Stimulated activated memory B cell treated with anti-CD40 and anti-IgM and Interleukin-4, amounts not matched to agents 10 μg/mL and 1 μg/mL and 100 μg/mL, for 72 hours (primary cell): ENCODE measurements around the gene VMP1.
"Not testable (repeated sequence)": the region's sequence is repeated elsewhere in the genome, so short reads cannot be mapped to it uniquely, and the experiment has no call there.

Experiments
- ATAC-seq: fragments of 150-1000 bp; cut with Tn5 transposase; 2 replicates; pipeline ENCODE4 v1.10.0; 2021
- H3K27ac Mint-ChIP-seq: one replicate; pipeline ENCODE4 v1.8.0; 2022; ENCODE audit warnings: mild to moderate bottlenecking, mixed read lengths
- H3K27me3 Mint-ChIP-seq: one replicate; pipeline ENCODE4 v1.8.0; 2022; ENCODE audit warnings: mixed read lengths
- H3K36me3 Mint-ChIP-seq: one replicate; pipeline ENCODE4 v1.8.0; 2022; ENCODE audit warnings: mixed read lengths
- H3K4me1 Mint-ChIP-seq: one replicate; pipeline ENCODE4 v1.8.0; 2022; ENCODE audit warnings: mixed read lengths
- H3K4me3 Mint-ChIP-seq: one replicate; pipeline ENCODE4 v1.8.0; 2022; ENCODE audit warnings: mild to moderate bottlenecking, moderate library complexity, mixed read lengths
- H3K9me3 Mint-ChIP-seq: one replicate; pipeline ENCODE4 v1.8.0; 2022; ENCODE audit warnings: mixed read lengths

The VMP1 gene

DNA sequence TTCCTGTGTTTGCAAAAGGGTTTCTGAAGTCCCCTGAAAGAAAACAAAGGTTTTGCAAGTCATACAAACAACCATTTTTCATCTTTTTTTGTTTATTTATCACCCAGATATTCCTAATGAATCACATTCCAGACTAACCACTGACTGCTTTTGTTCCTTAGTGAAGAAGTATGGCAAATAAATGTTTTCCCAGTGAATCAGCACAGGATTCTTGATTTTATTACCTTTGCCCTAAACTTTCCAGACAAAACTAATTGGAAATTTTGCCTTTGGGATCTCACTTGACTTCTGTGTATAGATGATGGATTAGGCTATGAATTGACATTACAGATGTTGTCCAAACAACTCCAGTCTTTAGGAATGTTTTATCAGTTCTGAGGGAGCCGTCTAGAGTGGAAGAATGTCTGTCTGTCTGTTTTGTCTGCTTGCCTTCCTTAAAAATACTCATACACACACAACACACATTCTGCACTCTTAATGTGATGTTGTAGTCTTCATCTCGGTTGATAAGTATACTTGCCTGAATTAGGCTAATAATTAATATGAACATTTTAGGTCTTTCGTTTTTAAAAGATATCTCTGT is 48.9 kb downstream of the VMP1 start:
- H3K27me3 Mint-ChIP-seq, result no peaks in the 10 kb centered on the region

DNA sequence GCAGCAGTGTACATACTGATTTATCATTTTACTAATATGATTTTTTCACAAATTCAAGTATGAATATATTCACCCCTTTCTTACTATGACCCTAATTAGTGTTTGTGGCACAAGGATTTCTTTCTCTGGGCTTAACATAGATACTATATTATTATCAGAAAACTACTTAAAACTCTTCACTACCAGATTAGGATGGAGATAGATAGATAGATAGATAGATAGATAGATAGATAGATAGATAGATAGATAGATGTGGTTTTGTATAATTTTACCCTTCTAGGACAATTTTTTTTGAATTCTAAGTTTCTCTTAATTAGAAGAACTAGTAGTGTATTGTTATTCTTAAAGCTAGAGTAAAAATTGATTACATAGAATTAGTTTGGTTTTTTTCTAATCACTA is 49.6 kb downstream of the VMP1 start:
- peak overlapping the region; percentile 76 for H3K27ac Mint-ChIP-seq
- H3K9me3 Mint-ChIP-seq, result peaks cover 4% of the 10 kb centered on the region
- peaks cover 36% of the 10 kb centered on the region for H3K36me3 Mint-ChIP-seq
- H3K4me1 Mint-ChIP-seq, result peaks cover 48% of the 10 kb centered on the region
- no peak for ATAC-seq
- no peak overlapping the region for H3K4me3 Mint-ChIP-seq
- H3K27me3 Mint-ChIP-seq, result no peaks in the 10 kb centered on the region

More for the DNA sequence above, 48.9 kb downstream of the VMP1 start:
- H3K4me3 Mint-ChIP-seq, result no peak overlapping the region
- peak overlapping the region; percentile 76 for H3K27ac Mint-ChIP-seq
- ATAC-seq, result no peak
- H3K36me3 Mint-ChIP-seq, result peaks cover 30% of the 10 kb centered on the region
- H3K9me3 Mint-ChIP-seq, result peaks cover 4% of the 10 kb centered on the region
- H3K4me1 Mint-ChIP-seq, result peaks cover 48% of the 10 kb centered on the region

- Mint-ChIP-seq H3K9me3 (peaks cover 4% of the 10 kb centered on the region), H3K4me1 (peaks cover 44% of the 10 kb centered on the region), H3K4me3 (no peak overlapping the region), H3K27me3 (no peaks in the 10 kb centered on the region), H3K36me3 (peaks cover 36% of the 10 kb centered on the region), H3K27ac (peak overlapping the region; percentile 72)
- ATAC-seq, result no peak
These were observed 50.0 kb downstream of the VMP1 start for GRCh38 chr17:59757470-59757869.

DNA sequence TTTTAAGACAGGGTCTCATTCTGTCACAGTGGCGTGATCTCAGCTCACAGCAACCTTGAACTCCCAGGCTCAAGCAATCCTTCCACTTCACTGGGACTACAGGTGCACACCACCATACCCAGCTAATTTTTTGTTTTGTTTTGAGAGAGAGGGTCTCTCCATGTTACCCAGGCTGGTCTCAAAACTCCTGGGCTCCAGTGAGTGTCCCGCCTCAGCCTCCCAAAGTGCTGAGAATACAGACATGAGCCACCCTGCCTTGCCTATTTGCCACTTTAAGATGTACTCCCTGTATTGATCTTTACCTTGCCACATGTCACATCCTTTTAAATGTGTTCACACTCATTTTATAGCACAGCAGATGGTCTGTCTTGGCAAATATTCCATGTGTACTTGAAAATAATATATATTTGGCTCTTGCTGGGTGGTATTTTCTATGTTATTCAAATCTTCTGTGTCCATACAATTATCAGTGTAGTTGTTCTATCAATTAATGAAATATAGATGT is 50.5 kb downstream of the VMP1 start:
- Mint-ChIP-seq H3K27ac (peak overlapping the region; percentile 72), H3K9me3 (peaks cover 4% of the 10 kb centered on the region), H3K36me3 (peaks cover 36% of the 10 kb centered on the region), H3K4me3 (no peak overlapping the region), H3K4me1 (peaks cover 39% of the 10 kb centered on the region), H3K27me3 (no peaks in the 10 kb centered on the region)
- no peak for ATAC-seq

DNA sequence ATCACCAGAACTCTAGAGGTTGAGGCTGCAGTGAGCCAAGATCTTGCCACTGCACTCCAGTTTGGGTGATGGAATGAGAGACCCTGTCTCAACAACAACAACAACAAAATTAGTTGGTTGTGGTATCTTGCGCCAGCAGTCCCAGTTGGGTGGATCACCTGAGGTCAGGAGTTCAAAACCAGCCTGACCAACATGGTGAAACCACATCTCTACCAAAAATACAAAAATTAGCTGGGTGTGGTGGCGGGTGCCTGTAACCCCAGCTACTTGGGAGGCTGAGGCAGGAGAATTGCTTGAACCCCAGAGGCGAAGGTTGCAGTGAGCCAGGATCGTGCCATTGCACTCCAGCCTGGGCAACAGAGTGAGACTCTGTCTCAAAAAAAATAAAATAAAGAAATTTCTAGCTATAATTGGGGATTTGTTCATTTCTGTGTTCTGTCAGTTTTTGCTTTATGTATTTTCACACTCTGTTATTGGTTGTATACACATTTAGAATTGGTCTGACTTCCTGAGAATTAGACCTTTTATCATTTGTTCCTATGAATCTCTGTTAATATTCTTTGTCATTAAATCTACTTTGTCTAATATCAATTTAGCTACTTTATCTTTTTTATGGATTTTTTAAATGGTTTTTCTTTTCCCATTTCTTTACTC is 51.7 kb downstream of the VMP1 start:
- peaks cover 35% of the 10 kb centered on the region for H3K4me1 Mint-ChIP-seq
- not testable (repeated sequence) for H3K4me3 Mint-ChIP-seq, H3K9me3 Mint-ChIP-seq, ATAC-seq, H3K27me3 Mint-ChIP-seq
- peaks cover 36% of the 10 kb centered on the region for H3K36me3 Mint-ChIP-seq
- peak overlapping the region; percentile 92 for H3K27ac Mint-ChIP-seq

- H3K4me3 Mint-ChIP-seq, result no peak overlapping the region
- peaks cover 4% of the 10 kb centered on the region for H3K9me3 Mint-ChIP-seq
- H3K27ac Mint-ChIP-seq, result peak overlapping the region; percentile 92
- no peaks in the 10 kb centered on the region for H3K27me3 Mint-ChIP-seq
- no peak for ATAC-seq
- H3K4me1 Mint-ChIP-seq, result peaks cover 26% of the 10 kb centered on the region
- peaks cover 36% of the 10 kb centered on the region for H3K36me3 Mint-ChIP-seq
These were observed 52.7 kb downstream of the VMP1 start for GRCh38 chr17:59760160-59760559.

DNA sequence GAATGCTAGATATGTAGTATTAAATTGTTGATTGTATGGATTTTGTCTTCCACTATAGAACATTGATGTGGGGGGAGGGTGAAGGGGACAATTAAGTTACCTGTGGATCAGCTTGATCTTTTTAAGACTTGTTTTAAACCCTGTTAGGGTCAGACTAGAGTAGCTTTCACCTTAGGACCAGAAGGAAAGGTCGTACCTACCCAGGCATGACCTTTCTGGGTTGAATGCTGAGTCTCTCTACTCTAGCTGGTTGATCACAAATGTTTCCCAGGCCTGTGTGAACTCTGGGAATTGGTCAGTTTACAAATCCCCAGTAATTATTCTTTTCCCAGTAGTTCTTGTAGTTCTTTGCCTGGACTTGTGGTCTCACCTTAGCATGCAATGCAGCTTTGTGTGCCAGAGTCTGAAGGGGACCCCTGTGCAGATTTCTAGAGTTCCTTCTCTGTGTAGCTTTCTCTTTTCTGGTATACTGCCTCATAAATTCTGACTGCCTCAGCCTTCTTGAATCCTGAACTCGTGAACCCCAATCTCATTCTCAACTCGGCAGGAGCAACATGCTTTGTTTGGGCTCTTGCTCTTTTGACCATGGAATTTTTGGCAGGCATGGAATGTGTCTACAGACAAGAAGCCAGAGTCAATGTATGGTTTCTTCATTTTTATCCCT is 54.1 kb downstream of the VMP1 start:
- Mint-ChIP-seq H3K27ac (peak overlapping the region; percentile 92), H3K27me3 (no peaks in the 10 kb centered on the region)

GRCh38 chr17:59762049-59762823 is 54.8 kb downstream of the VMP1 start:
- ATAC-seq, result peak; percentile 69
- peaks cover 4% of the 10 kb centered on the region for H3K9me3 Mint-ChIP-seq
- peaks cover 26% of the 10 kb centered on the region for H3K4me1 Mint-ChIP-seq
- H3K27ac Mint-ChIP-seq, result peak overlapping the region; percentile 92
- H3K36me3 Mint-ChIP-seq, result peaks cover 31% of the 10 kb centered on the region
- H3K27me3 Mint-ChIP-seq, result no peaks in the 10 kb centered on the region
- no peak overlapping the region for H3K4me3 Mint-ChIP-seq

More for the DNA sequence above, 54.1 kb downstream of the VMP1 start:
- Mint-ChIP-seq H3K9me3 (peaks cover 4% of the 10 kb centered on the region), H3K4me3 (no peak overlapping the region), H3K36me3 (peaks cover 32% of the 10 kb centered on the region), H3K4me1 (peaks cover 26% of the 10 kb centered on the region)
- peak; percentile 76 for ATAC-seq

DNA sequence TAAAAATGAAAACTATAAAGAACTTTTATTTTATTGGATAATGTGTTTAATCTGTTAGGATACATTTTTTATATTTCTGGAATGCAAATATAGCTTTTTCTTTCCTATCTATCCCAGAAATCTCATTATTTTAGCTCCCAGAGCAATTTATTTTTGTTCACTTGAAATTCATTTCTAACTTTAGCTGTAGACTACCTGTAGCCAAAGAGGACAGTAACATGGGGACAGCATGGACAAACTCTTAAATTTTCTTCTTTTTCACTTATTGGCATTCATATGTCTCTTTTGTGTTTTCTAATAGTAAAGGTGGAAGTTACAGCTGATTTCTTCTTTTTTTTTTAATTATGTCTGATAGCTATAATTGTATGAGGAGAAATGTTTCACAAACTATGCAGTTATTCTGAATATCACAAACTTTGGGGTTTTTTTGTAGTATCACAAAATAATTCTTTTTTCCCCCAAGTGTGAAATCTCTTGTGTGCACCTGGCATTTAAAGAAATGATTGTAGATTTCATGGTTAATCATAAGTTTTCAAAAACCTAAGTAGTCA is 55.4 kb downstream of the VMP1 start:
- H3K36me3 Mint-ChIP-seq, result peaks cover 31% of the 10 kb centered on the region
- peaks cover 4% of the 10 kb centered on the region for H3K9me3 Mint-ChIP-seq
- no peaks in the 10 kb centered on the region for H3K27me3 Mint-ChIP-seq
- no peak overlapping the region for H3K4me3 Mint-ChIP-seq
- ATAC-seq, result no peak
- peaks cover 24% of the 10 kb centered on the region for H3K4me1 Mint-ChIP-seq
- peak overlapping the region; percentile 92 for H3K27ac Mint-ChIP-seq

DNA sequence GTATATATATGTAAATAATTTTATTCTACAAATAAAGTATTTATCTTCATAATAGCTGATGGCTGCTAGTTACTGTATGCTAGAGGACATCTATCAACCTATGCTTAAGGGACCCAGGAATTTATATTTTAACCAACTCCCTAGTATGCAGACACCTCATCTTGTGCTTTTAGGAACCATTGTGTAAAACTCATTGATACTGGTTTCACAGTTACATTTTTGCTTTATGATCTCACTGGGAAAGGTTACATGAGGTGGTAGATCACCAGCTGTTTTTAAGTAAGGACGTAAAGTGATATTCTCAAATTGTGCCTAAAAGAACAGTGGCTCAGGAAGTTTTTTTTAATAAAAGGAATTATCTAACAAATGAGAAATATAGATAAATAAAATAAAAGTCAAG is 56.4 kb downstream of the VMP1 start:
- no peak overlapping the region for H3K4me3 Mint-ChIP-seq
- H3K36me3 Mint-ChIP-seq, result peaks cover 37% of the 10 kb centered on the region
- no peaks in the 10 kb centered on the region for H3K27me3 Mint-ChIP-seq
- H3K9me3 Mint-ChIP-seq, result peaks cover 4% of the 10 kb centered on the region
- peak overlapping the region; percentile 30 for H3K27ac Mint-ChIP-seq
- H3K4me1 Mint-ChIP-seq, result peaks cover 19% of the 10 kb centered on the region
- ATAC-seq, result no peak

GRCh38 chr17:59764292-59764741 is 56.9 kb downstream of the VMP1 start:
- H3K9me3 Mint-ChIP-seq, result peaks cover 3% of the 10 kb centered on the region
- H3K4me1 Mint-ChIP-seq, result peaks cover 19% of the 10 kb centered on the region
- H3K36me3 Mint-ChIP-seq, result peaks cover 33% of the 10 kb centered on the region
- H3K27me3 Mint-ChIP-seq, result no peaks in the 10 kb centered on the region
- H3K4me3 Mint-ChIP-seq, result no peak overlapping the region
- H3K27ac Mint-ChIP-seq, result peak overlapping the region; percentile 30
- ATAC-seq, result no peak

DNA sequence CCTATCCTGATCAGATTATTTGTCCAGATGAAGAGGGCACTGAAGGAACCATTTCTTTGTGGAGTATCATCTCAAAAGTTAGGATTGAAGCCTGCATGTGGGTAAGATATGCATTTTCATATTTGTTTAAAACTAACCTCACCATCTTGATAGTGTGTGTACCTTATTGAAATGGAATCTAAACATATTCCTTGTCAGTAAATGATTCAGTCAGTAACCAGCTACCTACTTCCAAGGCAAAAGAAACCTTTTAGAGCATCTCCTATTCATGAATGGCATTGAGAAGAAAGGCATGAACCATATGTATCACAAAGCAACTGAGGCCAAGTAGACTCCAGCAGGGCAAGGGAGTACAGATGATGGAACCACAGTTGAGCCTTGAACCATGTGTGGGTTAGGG is 57.6 kb downstream of the VMP1 start:
- Mint-ChIP-seq H3K4me1 (peaks cover 13% of the 10 kb centered on the region), H3K27me3 (no peaks in the 10 kb centered on the region), H3K4me3 (no peak overlapping the region), H3K27ac (peak overlapping the region; percentile 48), H3K36me3 (peaks cover 26% of the 10 kb centered on the region), H3K9me3 (no peaks in the 10 kb centered on the region)
- ATAC-seq, result no peak

DNA sequence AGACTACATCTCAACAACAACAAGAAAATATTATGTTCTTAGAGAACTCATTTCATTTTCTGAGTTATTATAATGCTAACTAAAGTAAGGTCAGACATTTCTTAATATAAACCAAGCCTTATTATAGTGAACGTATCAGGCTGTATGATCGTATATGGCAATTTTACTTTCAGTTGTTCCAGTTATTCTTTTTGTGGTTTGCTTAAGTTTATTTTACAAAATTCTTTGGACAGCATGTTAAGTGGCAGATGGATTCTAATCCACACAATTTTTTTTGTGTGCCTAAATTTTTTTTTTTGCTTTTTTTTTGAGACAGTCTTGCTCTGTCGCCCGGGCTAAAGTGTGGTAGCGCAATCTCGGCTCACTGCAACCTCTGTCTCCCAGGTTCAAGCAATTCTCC is 59.0 kb downstream of the VMP1 start:
- Mint-ChIP-seq H3K27ac (no peak overlapping the region), H3K4me3 (no peak overlapping the region), H3K36me3 (peaks cover 20% of the 10 kb centered on the region), H3K9me3 (no peaks in the 10 kb centered on the region), H3K27me3 (no peaks in the 10 kb centered on the region), H3K4me1 (peaks cover 6% of the 10 kb centered on the region)
- ATAC-seq, result no peak

- Mint-ChIP-seq H3K4me1 (no peaks in the 10 kb centered on the region), H3K4me3 (no peak overlapping the region)
These were observed 59.7 kb downstream of the VMP1 start for GRCh38 chr17:59767176-59767575.

DNA sequence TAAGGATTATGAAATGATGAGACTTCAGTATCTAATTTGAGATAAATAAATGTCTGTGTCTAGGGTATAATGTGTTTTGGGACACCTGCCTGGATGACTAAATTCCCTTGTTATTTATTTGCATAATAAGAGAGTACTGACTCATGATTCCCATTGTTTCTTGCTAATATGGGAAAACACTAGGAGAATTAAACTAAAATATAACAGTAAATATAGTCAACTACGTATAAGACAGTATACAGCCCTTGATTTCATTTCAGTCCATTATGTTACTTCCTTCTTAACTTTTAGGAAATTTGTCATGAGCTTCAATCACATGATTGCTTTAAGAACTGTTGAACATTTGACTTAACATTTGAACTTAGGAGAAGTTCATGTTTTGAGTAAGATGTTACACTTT is 62.4 kb downstream of the VMP1 start:
- Mint-ChIP-seq H3K36me3 (peaks cover 30% of the 10 kb centered on the region), H3K4me1 (no peaks in the 10 kb centered on the region)

More at GRCh38 chr17:59767176-59767575, 59.7 kb downstream of the VMP1 start:
- ATAC-seq, result no peak
- Mint-ChIP-seq H3K27me3 (no peaks in the 10 kb centered on the region), H3K9me3 (no peaks in the 10 kb centered on the region), H3K36me3 (peaks cover 16% of the 10 kb centered on the region), H3K27ac (no peak overlapping the region)

More for the DNA sequence above, 62.4 kb downstream of the VMP1 start:
- H3K9me3 Mint-ChIP-seq, result no peaks in the 10 kb centered on the region
- peak overlapping the region; percentile 37 for H3K27ac Mint-ChIP-seq
- H3K4me3 Mint-ChIP-seq, result no peak overlapping the region
- no peaks in the 10 kb centered on the region for H3K27me3 Mint-ChIP-seq
- no peak for ATAC-seq
